HG02938 (cell line): ENCODE measurements around the gene MEG3.

Experiments used
- ATAC-seq: cut with Tn5 transposase; IDR thresholded peaks from one replicate; pipeline ENCODE4 v1.9.1; 2021; ENCODE audit warnings: mild to moderate bottlenecking, moderate library complexity; ENCODE audit not compliant: unreplicated experiment

MEG3 gene

DNA sequence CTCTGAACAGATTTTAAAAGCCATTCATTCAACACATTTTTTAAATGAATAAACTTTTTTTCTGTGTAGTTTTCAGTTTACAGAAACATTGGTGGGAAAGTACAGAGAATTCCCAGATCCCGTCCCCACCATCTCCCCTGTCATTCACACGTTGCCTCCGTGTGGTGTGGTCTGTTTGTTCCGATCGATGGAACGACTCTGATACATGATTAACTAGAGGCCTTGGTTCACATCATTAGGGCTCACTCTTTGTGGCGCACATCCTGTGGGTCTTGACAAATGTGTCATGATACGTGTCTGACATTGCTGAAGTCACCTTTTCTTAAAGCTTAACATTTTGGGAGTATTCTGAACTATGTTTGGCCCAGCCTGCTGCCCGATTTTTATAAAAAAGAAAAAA, 18.5 kb downstream of the MEG3 start:
- ATAC-seq = no peak

DNA sequence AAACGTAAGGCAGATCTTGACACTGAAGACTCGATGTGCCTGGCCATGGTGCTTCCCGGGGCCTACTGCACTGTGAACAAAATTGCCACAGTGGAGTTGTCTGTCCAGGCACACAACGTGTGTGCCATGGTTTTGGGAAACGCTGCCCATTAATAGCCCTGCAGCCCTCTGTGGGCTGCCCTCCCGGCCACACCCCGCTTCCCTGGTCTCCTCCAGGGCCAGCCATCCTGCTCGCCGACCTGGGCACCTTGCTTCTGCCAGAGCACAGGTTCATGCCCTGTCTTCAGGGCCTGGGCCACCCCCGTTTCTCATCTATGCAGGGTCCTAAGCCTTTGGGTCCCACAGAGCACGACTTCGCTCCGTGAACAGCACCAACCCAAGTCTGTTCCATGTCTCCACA, 18.9 kb downstream of the MEG3 start:
- no peak for ATAC-seq

DNA sequence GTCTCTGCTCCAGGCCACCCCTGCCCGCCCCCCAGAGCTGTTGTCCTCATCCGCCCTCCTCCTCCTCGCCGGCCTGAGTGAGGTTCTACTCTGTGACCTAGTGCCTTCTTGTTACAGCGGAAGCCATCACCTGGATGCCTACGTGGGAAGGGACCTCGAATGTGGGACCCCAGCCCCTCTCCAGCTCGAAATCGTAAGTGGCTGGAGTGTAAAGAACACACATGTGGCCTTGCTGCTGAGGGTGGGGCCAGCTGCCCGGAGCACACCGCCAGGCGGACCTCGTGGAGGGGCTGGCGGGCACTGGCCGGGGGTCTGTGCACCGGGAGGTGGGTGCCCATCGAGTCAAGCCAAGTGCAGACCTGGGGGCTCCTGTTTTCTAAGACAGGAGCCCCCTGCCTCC, 19.4 kb downstream of the MEG3 start:
- no peak for ATAC-seq

DNA sequence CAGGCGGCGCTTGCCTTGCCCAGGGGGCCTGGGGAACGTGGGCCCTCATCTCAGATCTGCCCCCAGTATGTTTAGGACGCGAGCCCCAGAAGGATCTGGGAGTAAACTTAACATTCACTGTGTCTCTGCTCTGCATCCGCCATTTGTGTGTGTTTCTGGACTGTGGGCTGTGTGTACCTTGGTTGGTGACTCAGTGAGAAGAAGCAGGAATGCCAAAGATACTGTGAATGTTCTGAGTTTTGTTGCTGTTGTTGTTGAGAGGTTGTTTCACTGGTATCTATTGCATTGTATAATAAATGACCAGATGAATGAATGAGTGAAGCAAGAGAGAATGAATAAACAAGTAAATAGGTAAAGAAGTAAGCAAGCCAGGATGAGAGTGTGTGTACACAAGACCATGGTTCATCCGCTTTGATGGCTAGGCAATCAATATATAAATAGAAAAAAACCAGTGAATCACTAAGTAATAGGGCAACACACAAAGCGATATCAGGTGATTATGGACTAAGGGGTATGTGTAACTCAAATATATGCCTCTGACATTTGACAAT, 20.5 kb downstream of the MEG3 start:
- no peak for ATAC-seq

DNA sequence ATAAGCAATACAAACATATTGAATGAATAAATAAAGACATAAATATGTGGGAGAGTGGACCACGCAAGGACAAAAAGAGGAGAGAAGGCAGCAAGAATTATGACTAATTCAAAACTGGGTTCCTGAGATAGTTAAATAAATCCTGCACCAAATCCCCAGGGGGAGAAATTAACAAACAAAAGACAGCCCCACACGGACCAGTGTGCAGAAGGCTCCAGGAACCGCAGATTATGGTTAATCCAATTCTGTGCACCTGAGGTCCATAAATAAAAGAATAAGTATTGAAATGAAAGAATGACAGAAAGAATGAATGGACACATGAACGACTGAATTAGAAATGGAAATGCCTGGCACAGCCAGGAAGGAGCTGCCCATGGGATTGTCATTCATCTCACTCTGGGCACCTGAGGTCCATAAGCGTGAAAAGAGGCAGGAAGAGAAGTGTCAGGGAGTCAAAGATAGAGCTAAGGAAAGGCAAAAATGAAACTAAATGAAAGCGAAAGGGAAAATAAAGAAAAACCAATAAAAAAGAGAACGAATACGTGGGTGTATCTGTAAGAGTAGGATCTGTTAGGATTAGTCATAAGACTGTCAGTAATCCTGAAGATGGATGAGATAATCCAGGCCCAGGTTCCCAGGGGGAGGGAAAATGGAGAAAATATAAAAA, 23.3 kb downstream of the MEG3 start:
- ATAC-seq = no peak

DNA sequence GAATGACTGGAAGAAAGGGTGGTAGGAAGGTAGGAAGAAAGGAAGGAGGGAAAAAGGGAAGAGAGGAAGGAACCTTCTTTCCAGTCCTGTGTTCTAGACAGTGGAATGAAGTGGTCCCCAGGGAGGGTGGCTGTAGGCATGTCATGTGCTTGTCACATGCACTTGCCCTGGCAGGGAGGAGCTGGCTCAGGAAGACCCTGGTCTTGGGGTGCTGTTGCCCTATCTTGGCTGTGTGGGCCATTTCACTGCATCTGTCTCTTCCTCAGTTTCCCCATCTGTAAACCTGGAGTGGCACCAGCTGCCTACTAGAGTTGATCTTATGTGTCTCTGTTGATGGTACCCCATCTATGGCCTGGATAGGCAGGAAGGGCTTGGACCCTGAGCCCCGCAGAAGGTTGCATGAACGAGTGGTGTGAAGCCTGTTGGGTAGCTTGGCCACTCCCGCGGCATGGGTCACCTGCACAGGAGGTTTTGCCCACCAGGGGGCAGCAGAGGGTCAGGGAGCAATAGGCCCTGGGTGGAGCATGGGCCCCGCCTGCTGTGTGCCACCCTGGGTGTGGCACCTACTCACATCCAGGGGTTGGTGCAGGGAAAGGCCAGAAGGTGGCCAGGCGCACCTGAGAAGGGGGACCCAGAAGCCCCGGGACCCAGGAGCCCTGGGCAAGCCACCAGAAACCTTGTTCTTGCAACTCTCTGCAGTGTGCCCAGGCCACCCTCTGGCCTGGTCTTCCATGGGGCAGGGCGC, 25.1 kb downstream of the MEG3 start:
- peak; percentile 59 for ATAC-seq

DNA sequence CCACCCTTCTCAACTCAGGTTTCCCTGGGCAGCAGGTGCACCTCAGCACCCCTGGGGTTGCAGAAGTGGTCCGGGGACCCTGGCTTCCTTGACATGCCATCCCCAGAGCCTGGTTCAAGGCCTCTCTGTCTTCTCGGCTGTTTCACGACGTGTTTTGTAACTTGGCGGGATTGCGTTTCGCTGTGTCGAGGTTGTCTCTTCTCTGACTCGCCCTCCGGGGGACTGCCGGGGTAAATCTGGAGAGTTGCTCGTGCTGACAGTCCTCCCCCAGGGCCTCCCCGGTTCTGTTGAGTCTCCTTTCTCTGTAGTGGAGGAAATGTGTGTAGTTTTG, 25.6 kb downstream of the MEG3 start:
- ATAC-seq = no peak

DNA sequence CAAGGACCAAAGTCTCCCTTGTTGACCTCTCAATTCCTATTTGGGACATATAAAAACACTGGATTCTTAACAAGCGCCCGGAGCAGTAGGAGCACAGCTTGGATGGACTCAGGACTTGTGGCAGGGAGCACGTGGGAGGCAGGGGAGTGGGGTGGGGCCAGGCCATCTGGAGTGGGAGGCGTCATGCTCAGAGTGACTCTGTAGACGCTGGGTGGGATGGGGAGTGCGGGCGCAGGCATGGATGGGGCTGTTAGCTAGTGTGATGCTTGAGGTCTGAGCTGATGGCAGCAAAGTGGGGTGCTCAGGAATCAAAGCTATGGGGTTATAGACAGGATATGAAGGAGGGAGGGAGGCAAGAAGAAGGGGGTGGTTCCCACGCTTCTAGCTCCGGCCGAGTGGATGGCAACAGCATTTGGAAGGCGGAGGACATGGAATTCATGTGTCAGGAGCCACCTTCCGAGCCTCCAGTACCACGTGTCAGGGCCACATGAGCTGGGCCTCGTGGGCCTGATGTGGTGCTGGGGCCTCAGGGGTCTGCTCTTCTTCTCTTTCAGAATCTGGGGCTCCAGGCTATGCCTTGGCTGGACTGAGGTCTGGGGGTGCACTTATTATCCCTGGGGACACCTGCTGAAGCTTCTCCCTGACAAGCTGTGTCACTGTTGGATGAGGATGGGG, 26.2 kb downstream of the MEG3 start:
- ATAC-seq = no peak

DNA sequence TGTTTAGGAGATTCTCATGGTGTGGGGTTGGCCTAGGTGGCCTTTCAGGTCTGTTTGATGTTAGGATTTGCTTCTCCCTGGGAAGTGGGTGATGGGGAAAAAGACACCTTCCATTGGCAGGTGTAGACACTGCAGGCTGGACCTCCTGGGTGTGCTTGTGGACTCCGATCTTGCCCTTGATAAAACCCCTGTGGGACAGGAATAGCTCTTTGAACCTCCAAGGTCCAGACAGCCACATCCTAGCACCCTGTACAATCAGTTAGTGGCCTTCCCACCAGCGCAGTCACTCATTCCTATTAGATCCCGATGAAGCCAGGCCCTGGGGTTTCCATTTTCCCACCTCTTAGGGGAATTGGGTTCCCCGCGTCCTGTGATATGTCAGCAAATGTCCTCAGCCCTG, 28.5 kb downstream of the MEG3 start:
- no peak for ATAC-seq

DNA sequence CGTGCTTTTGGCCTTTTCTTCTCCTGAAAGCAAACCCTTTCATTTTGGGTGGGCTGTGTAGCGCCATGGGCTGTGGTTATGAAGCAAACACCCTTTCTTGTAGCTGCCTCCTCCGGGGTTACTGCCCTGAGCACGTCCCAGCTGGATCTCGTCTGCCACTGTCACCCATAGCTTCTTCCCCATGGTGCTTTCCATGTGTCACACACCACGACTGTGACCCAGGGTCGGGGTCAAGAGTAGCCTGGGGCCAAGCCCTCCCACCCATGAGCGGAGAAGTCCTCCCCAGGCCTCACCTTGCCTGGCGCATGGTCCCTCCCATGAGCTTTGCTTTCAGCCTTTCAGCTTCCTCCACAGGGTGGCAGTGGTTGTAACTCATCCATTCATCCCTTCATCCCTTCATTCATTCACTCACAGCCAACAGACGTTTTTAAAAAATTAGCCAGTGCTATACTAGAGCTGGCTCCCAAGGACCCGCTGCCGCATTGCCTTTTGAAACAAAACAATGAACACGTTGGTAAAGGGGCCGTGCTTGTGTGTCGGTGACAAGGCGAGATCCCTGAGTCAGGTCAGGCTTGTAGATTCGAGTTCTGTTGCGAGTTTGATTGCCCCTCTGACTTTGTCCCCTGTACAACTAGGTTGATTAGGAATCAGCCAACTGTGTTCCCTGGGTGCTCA, 29.5 kb downstream of the MEG3 start:
- ATAC-seq = no peak

DNA sequence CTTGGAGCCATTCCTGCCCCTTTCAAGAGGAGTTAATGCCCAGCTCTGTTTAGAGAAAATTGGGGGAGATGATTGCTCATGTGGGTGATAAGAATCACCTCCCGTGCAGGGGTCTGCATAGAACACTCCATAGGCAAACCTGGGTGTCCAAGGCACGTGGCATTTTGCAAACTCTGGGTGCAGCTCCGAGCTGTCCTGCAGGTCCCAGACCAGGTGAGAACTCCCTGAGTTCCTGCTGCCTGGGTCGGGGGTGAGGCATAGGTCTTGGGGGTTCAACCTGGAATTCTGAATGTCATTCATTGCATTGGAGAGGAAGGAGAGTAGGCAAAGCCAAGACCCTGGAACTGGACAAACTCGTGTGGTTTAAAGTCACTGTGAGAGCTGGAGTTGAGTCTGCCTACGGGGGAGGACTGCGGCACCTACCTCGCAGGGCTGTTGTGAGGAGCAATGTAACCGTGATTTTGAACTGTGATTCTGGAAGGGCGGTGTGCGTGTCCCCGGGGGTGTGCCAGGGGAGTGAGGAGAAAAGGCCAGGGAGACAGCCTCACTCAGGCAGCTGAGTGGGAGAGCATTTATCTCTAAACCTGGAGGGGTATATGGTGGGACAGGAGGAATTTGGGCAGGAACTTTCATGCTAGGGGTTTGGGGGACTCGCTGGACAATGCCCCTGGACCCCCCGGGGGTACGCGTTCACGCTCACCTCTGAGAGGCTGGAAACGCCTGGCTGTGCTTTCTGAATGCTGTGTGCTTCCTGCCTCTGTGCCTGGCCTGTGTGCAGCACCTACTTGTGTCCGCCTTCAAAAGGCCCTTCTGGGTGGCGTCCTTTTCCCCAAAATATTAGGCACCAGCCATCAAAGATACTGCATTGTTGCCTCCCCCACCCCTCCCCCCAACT, 30.4 kb downstream of the MEG3 start:
- ATAC-seq = no peak

DNA sequence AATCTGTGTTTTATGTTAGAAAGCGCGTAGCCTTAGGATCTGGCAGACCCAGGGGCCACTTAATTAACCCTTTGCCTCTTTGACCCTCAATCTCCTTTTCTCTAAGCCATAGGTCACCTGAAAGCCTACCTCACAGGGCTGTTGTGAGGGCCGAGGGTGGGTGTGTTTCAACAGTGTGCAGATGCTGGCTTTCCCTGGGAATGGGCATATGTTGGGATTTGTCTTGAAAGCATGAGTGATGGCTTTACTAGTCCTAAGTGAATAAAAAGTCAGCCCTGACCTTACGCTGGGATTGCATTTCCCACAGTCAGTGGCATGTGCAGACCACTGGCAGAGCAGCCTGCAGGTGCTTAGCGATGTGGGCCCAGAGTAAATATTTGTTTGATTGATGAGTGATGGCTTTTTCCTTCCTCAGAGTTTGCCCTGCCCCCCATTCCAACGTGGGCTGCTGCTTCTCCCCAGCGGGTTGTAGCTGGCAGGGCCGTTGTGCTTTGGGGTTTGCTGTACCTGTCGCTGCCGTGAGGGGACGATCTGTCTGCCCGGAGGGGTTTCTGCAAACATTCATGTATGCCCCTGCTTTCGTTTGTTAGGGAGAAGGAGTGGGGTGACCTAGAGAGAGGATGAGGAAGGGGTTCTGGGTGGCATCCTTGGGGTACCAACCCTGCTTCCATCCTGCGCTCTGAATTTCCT, 31.5 kb downstream of the MEG3 start:
- ATAC-seq = no peak

DNA sequence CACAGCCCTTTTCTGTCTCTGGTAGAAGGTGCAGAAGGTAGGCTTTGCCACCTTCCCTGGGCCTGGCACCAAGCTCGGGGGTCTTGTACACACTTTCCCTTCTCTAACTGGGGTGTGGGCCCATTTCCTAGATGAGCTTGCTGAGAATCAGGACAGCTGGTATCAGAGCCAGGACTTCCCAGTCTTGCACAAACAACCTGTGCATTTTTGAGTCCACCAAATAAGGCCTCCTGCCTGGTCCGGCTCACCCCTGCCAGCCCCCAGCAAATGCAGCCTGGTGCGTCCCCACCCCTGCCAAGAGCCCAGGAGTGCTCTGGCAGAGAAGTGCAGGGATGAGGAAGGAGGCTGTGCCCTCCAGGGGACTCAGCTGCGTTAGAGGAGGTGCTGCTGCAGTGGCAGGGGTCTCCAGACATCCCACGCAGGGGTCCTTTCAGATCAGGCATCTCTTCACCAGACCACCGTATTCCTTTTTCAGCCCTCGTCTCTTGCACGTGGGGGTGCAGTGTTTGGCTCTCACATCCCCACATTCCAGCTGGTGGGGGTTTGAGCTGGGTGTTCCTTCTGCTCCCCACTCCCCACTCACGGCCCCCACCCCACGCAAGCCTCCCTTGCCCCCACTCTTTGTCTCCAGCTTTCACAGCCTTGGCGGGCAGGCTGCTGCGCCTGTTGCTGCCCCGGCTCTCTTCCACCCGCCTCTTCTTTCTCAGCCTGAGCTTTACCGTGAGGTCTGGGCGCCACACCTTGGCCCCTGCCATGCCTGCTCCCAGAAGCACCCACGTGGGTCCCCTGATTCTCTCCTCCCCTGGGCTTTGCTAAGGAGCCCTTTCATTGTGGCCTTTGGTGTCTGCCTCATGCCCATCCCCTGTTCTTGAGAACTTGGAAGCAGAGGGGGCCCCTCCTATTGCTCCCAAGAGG, 32.3 kb downstream of the MEG3 start:
- no peak for ATAC-seq

DNA sequence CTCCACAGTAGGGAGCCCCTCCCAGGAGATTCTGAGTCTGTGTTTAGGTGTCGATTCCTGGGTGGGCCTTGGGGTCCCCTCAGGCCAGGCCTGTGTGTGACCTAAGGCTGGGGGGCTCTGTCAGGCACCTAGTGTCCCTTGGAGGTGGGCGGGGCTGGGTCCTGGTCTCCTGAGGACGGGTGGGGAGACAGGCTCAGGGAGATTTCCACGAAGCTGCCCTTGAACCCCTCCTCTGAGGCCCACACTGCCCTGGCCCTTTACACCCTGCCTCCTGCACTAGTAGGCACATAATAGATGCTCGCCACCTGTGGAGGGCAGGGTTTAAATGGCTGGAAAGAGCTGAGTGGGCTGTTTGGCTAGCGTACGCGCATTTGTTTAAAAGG, 32.9 kb downstream of the MEG3 start:
- ATAC-seq = no peak

DNA sequence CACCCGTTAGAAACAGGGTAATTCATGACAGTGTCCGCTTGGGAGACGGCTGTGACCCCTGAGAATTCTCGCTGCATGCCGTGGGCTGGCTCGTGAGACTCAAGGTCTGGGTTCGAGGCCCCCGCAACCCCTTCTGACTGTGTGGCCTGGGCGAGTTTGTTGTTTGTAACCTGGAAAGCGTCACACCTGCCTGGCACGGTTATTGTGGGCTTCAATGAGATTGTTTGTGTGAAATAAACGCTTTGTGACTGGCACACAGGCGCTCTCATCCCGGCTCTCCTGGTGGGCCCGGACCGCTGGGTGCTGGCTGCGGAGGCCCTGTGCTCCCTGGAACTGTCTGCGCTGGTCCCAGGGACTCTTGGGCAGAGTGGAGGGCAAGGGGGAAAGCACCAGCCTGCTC, 33.9 kb downstream of the MEG3 start:
- no peak for ATAC-seq

DNA sequence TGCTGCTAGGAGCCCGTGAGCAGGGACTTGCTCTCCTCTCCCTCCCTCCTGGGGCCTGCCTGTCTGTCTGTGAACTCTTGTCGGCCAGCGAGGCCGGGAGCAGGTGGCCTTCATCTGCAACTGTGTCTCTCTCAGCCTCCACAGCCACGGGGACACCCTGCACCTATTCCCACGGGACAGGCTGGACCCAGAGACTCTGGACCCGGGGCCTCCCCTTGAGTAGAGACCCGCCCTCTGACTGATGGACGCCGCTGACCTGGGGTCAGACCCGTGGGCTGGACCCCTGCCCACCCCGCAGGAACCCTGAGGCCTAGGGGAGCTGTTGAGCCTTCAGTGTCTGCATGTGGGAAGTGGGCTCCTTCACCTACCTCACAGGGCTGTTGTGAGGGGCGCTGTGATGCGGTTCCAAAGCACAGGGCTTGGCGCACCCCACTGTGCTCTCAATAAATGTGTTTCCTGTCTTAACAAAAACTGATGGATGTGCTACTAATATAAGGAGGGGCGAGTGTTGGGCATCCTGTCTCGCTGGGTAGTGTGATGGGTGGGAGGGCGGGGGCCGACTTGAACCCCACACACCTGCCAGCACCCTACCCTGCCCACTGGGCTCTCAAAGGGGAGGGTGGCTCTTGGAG, 34.8 kb downstream of the MEG3 start:
- ATAC-seq = no peak

DNA sequence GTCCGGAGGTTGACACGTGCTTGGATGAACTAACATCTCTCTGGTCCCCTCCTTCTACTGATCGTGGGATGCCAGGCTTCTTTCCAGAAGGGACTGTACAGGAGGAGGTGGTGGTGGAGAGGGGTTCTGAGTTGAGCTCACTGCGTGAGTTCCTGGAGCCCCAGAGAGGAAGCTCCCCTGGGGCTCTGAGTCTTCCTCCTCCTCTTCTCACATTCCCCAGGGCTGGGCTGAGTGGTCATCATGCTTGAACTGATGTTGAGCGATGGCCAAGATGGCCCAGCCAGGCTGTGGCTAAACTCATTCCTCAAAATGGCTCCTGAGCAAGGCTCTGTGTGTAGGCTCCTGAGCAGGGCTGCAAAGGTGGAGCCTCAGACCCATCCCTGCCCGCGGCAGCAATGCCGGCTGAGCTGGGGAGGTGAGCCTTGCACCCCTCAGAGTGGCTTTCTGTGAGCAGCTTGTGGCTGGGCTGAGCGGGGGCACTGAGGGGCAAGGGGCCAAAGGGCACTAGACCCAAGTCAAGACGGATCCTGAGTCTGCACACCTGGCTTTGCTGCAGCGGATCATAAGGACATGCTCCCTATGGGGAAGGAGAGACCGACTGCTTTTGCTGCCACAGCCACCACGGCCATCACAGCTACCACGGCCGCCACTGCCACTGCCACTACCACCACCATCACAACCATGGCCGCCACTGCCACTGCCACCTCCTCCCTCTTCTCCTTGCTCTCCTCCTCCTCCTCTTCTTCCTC, 35.4 kb downstream of the MEG3 start:
- ATAC-seq = no peak

DNA sequence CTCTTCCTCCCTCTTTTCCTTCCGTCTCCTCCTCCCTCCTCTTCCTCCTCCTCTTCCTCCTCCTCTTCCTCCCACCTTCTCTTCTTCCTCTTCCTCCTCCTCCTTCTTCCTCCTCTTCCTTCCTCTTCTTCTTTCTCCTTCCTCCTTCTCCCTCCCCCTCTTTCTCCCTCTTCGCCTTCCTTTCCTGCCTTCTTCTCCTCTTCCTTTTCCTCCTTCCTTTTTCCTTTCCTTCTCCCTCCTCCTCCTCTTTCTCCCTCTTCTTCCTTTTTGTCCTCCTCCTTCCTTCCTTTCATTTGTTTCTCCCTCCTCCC, 36.0 kb downstream of the MEG3 start:
- ATAC-seq = no peak
